CD14-positive monocyte (primary cell): ENCODE results near the gene PRSS16. TPM values are rescaled to one million over a fixed set of nuclear protein-coding genes. Genes with fewer than 3 reads are reported as not detected.
A peak's percentile ranks its signal among the peaks of the same experiment; 100 is the strongest.

Experiments
- DNase-seq, 3 donors: peaks; one replicate each; pipeline ENCODE4 v3.0.0-alpha.2; 2011 to 2022
- H2AFZ ChIP-seq: 2 replicates; pipeline ENCODE4 v1.6.0; 2012; ENCODE audit warnings: mild to moderate bottlenecking, low read depth, low read length, inconsistent platforms; ENCODE audit not compliant: insufficient read depth, poor library complexity, severe bottlenecking
- H3K27ac ChIP-seq, 2 donors: 1 replicate in 1 of 2; 2 replicates in 1 of 2; pipeline ENCODE4 v1.5.1; 2012 to 2013; ENCODE audit warnings: low read length in 2 of 2, control low read depth in 1 of 2, inconsistent platforms in 1 of 2, low read depth in 1 of 2, mild to moderate bottlenecking in 1 of 2
- H3K27me3 ChIP-seq, 2 donors: one replicate each; pipeline versions ENCODE4 v1.6.0 to v1.6.1; 2011 to 2013; ENCODE audit warnings: low read length in 2 of 2; ENCODE audit not compliant: control insufficient read depth in 2 of 2, insufficient read depth in 2 of 2
- H3K36me3 ChIP-seq, 2 donors: replicated peaks in 1 of 2; 1 replicate in 1 of 2; 2 replicates in 1 of 2; pipeline versions ENCODE4 v1.5.1 to v1.6.1; 2012 to 2013; ENCODE audit warnings: low read length in 2 of 2, control low read depth in 1 of 2, inconsistent platforms in 1 of 2, mild to moderate bottlenecking in 1 of 2; ENCODE audit not compliant: insufficient read depth in 2 of 2, control insufficient read depth in 1 of 2
- H3K4me1 ChIP-seq, 2 donors: 1 replicate in 1 of 2; 2 replicates in 1 of 2; pipeline versions ENCODE4 v1.5.1 to v1.6.1; 2012 to 2013; ENCODE audit warnings: low read length in 2 of 2, control low read depth in 1 of 2, inconsistent platforms in 1 of 2, mild to moderate bottlenecking in 1 of 2, moderate library complexity in 1 of 2; ENCODE audit not compliant: insufficient read depth in 2 of 2, control insufficient read depth in 1 of 2
- H3K4me2 ChIP-seq: replicated peaks from 2 replicates; pipeline ENCODE3; 2012; ENCODE audit warnings: low read length, moderate library complexity, mild to moderate bottlenecking; ENCODE audit not compliant: poor library complexity, severe bottlenecking; ENCODE audit errors: extremely low read depth
- H3K4me3 ChIP-seq, 3 experiments: fragments of 200-600 bp in 1 of 3; sonication (generic) in 1 of 3; replicated peaks in 1 of 3; 1 replicate in 2 of 3; 2 replicates in 1 of 3; pipeline ENCODE4 v1.5.1; 2011 to 2013; ENCODE audit warnings: low read length in 3 of 3, mild to moderate bottlenecking in 3 of 3, control low read depth in 2 of 3, low read depth in 2 of 3, inconsistent platforms in 1 of 3, moderate library complexity in 1 of 3
- H3K79me2 ChIP-seq: 2 replicates; pipeline ENCODE4 v1.6.0; 2012; ENCODE audit warnings: mild to moderate bottlenecking, control low read depth, inconsistent platforms, low read length, moderate library complexity; ENCODE audit not compliant: insufficient read depth
- H3K9ac ChIP-seq: 2 replicates; pipeline ENCODE4 v1.6.0; 2017; ENCODE audit warnings: low read length, mild to moderate bottlenecking; ENCODE audit not compliant: insufficient read depth, poor library complexity, severe bottlenecking
- H3K9me3 ChIP-seq, 2 donors: replicated peaks in 1 of 2; 1 replicate in 1 of 2; 2 replicates in 1 of 2; pipeline versions ENCODE4 v1.5.1 to v1.6.1; 2012 to 2013; ENCODE audit warnings: low read length in 2 of 2, control low read depth in 1 of 2; ENCODE audit not compliant: control insufficient read depth in 1 of 2, insufficient read depth in 1 of 2
- H4K20me1 ChIP-seq: 2 replicates; pipeline ENCODE4 v1.6.0; 2012; ENCODE audit warnings: mild to moderate bottlenecking, low read length, control low read depth, moderate library complexity; ENCODE audit not compliant: insufficient read depth
- H3K27ac Mint-ChIP-seq, 7 donors: one replicate each; pipeline ENCODE4 v1.8.0; 2020; ENCODE audit warnings: mild to moderate bottlenecking in 7 of 7, mixed read lengths in 7 of 7, moderate library complexity in 6 of 7, inconsistent platforms in 2 of 7
- H3K27me3 Mint-ChIP-seq, 3 donors: one replicate each; pipeline ENCODE4 v1.8.0; 2021 to 2022; ENCODE audit warnings: low read depth in 3 of 3, mild to moderate bottlenecking in 3 of 3, mixed read lengths in 3 of 3, moderate library complexity in 3 of 3, inconsistent platforms in 1 of 3
- H3K36me3 Mint-ChIP-seq, 2 donors: one replicate each; pipeline ENCODE4 v1.8.0; 2020; ENCODE audit warnings: mixed read lengths in 2 of 2, inconsistent platforms in 1 of 2, mild to moderate bottlenecking in 1 of 2
- H3K4me1 Mint-ChIP-seq: one replicate; pipeline ENCODE4 v1.8.0; 2020; ENCODE audit warnings: mild to moderate bottlenecking, mixed read lengths
- H3K4me3 Mint-ChIP-seq, 2 donors: one replicate each; pipeline ENCODE4 v1.8.0; 2020; ENCODE audit warnings: mild to moderate bottlenecking in 2 of 2, mixed read lengths in 2 of 2, moderate library complexity in 1 of 2
- H3K9me3 Mint-ChIP-seq, 7 donors: one replicate each; pipeline ENCODE4 v1.8.0; 2020 to 2022; ENCODE audit warnings: mixed read lengths in 7 of 7, mild to moderate bottlenecking in 6 of 7, moderate library complexity in 6 of 7, inconsistent platforms in 2 of 7
- WGBS: methylation state at CpG from one replicate; pipeline ENCODE4 v1.1.5; 2013; ENCODE audit warnings: missing lambda C conversion rate; ENCODE audit not compliant: insufficient coverage; 5-methylcytosine and 5-hydroxymethylcytosine counted together
- intact Hi-C, 2 donors: fragments of 100-400 bp; cut with micrococcal nuclease; formaldehyde crosslinking; loops; one replicate each; pipeline versions ENCODE4 v1.15.0 to v1.15.1; 2023
- polyA plus RNA-seq, 3 donors: library from polyadenylated mRNA; depleted of rRNA in 1 of 3; unstranded in 2 of 3; stranded (reverse) in 1 of 3; fragments of 300-500 nt in 2 of 3; fragments of >200 nt in 1 of 3; fragmentation: Illumina TruSeq in 2 of 3; gene quantifications; 1 replicate in 2 of 3; 2 replicates in 1 of 3; pipeline ENCODE4 v1.2.3, GENCODE V29; 2012 to 2021
- TF ChIP-seq, protein P1 (sequence below): fragments of 200-600 bp; IDR thresholded peaks from one replicate; pipeline ENCODE4 v1.8.0; 2022; ENCODE audit warnings: antibody characterized with exemption, mild to moderate bottlenecking

PRSS16 gene
- polyA plus RNA-seq, 3 donors, result not detected

DNA sequence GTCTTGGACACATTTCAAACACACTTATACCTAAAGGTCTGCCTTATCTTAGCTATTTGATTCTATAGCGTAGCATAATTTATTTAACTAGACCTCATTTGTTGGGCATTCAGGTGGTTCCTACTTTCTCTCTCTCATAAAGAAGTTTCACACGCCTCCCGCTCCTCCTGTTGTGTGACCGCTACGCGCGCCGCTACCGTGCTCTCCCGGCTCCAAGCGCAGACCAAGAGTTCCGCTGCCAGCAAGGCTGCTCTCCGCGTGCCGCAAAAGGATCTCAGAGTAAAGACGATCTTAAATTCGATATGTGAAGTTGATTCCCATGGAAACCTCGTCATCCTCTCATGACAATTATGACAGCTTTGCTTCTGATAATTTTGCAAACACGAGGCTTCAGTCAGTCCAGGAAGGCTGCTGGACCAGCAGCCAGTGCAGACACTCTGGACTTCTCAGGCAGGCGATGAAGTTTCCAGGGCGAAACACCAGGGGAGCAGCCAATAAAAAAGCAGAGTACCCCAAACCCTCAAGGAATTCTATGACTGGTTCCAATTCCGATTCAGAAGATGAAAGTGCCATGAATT lies 20.4 kb downstream of the PRSS16 start:
- Mint-ChIP-seq H3K36me3 (no peaks in the 10 kb centered on the region), H3K9me3 (peaks cover 0 to 16% (median 8%) of the 10 kb centered on the region in 7 donors), H3K4me1 (no peaks in the 10 kb centered on the region), H3K27ac (no peak overlapping the region), H3K4me3 (peak overlapping the region in 1 of 2 donors; percentile 54), H3K27me3 (peaks cover 28 to 48% (median 45%) of the 10 kb centered on the region in 3 donors)
- Histone ChIP-seq H3K36me3 (no peaks in the 10 kb centered on the region), H3K27ac (no peak overlapping the region), H3K4me2 (no peak overlapping the region), H3K9me3 (peaks cover 0 to 12% of the 10 kb centered on the region in 2 donors), H3K9ac (no peak overlapping the region), H3K79me2 (no peaks in the 10 kb centered on the region), H3K4me3 (no peak overlapping the region), H3K4me1 (no peaks in the 10 kb centered on the region), H3K27me3 (peaks cover 10 to 42% of the 10 kb centered on the region in 2 donors), H2AFZ (no peak overlapping the region), H4K20me1 (no peaks in the 10 kb centered on the region)
- WGBS, result 15% methylated on average over 16 of the region's 22 CpGs
- TF ChIP-seq, protein P1, sequence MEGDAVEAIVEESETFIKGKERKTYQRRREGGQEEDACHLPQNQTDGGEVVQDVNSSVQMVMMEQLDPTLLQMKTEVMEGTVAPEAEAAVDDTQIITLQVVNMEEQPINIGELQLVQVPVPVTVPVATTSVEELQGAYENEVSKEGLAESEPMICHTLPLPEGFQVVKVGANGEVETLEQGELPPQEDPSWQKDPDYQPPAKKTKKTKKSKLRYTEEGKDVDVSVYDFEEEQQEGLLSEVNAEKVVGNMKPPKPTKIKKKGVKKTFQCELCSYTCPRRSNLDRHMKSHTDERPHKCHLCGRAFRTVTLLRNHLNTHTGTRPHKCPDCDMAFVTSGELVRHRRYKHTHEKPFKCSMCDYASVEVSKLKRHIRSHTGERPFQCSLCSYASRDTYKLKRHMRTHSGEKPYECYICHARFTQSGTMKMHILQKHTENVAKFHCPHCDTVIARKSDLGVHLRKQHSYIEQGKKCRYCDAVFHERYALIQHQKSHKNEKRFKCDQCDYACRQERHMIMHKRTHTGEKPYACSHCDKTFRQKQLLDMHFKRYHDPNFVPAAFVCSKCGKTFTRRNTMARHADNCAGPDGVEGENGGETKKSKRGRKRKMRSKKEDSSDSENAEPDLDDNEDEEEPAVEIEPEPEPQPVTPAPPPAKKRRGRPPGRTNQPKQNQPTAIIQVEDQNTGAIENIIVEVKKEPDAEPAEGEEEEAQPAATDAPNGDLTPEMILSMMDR, result no peak
- intact Hi-C loops, result no loop called here
- DNase-seq, result no peak

DNA sequence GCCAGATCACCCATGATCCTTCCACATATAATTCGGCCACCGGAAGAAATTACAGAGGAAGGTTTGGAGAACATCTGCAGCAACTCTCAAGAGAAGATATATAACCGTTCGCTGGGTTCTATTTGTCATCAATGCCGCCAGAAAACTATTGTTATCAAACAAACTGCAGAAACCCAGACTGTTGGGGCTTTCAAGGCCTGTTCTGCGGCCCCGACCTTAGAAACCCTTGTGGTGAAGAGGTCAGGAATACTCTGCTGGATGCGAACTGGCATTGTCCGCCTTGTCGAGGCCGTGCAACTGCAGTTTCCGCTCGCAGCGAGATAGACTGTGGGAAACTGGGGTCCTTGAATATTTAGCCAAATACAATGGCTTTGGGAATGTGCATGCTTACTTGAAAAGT lies 21.3 kb downstream of the PRSS16 start:
- no peaks in the 10 kb centered on the region for H3K36me3 Mint-ChIP-seq
- H3K27me3 Mint-ChIP-seq, result peaks cover 35 to 50% (median 47%) of the 10 kb centered on the region in 3 donors
- H3K4me1 ChIP-seq, result no peaks in the 10 kb centered on the region
- no peaks in the 10 kb centered on the region for H3K36me3 ChIP-seq
- H2AFZ ChIP-seq, result no peak overlapping the region
- peaks cover 13 to 48% of the 10 kb centered on the region in 2 donors for H3K27me3 ChIP-seq
- no peak overlapping the region for H3K9ac ChIP-seq
- H3K9me3 ChIP-seq, result peaks cover 0 to 13% of the 10 kb centered on the region in 2 donors
- no peak overlapping the region for H3K4me2 ChIP-seq
- 78% methylated on average over 12 of the region's 14 CpGs for WGBS
- H3K27ac ChIP-seq, result no peak overlapping the region
- TF ChIP-seq, protein P1, result no peak
- H3K4me3 Mint-ChIP-seq, result peak overlapping the region in 1 of 2 donors; percentile 32
- H3K4me3 ChIP-seq, result no peak overlapping the region
- no peak overlapping the region for H3K27ac Mint-ChIP-seq
- peaks cover 0 to 17% (median 9%) of the 10 kb centered on the region in 7 donors for H3K9me3 Mint-ChIP-seq
- no peaks in the 10 kb centered on the region for H3K79me2 ChIP-seq
- intact Hi-C loops, result no loop called here
- no peaks in the 10 kb centered on the region for H3K4me1 Mint-ChIP-seq
- no peaks in the 10 kb centered on the region for H4K20me1 ChIP-seq
- DNase-seq, result no peak
